ENCODE results near the gene OGG1. TPM values are rescaled to one million over a fixed set of nuclear protein-coding genes. Genes with fewer than 3 reads are reported as not detected.

The OGG1 gene
- total RNA-seq, 1 donor from 2014 or later = 15.3 TPM

DNA sequence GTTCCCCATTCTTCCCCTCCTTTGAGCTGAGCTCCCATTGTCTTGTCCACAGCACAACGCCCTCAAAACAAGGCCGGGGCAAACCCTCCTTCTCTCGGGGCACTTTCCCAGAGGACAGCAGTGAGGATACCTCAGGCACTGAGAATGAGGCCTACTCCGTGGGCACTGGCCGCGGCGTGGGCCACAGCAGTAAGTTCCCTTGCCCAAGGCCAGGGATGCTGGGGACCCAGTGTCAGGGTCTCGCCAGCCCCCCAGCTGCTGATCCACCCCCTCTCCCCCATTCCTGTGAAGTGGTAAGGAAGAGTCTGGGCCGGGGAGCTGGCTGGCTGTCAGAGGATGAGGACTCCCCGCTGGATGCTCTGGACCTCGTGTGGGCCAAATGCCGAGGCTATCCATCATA is 4.2 kb upstream of the OGG1 start:
- H2AFZ ChIP-seq (ENCODE audit: low read depth, low read length) = no peak overlapping the region
- H3K4me2 ChIP-seq (ENCODE audit: low read length) = no peak overlapping the region
- no peak overlapping the region for H3K9ac ChIP-seq (ENCODE audit: low read length)
- no peak overlapping the region for H3K4me3 ChIP-seq (ENCODE audit: insufficient read depth, low read depth, low read length)
- H3K27ac ChIP-seq (ENCODE audit: low read depth, low read length) = no peak overlapping the region
- H3K4me1 ChIP-seq (ENCODE audit: insufficient read depth, low read length) = peaks cover 27% of the 10 kb centered on the region
- peaks cover 61% of the 10 kb centered on the region for H3K36me3 ChIP-seq (ENCODE audit: insufficient read depth, low read length)
- peaks cover 31% of the 10 kb centered on the region for H3K36me3 Mint-ChIP-seq (ENCODE audit: low read depth, unreplicated experiment)
- no peaks in the 10 kb centered on the region for H3K9me3 Mint-ChIP-seq (ENCODE audit: unreplicated experiment)
- no peaks in the 10 kb centered on the region for H3K27me3 ChIP-seq (ENCODE audit: insufficient read depth, low read length)
- FAIRE-seq = no peak
- peaks cover 6% of the 10 kb centered on the region for H3K79me2 ChIP-seq (ENCODE audit: insufficient read depth, low read length)
- H3K27ac Mint-ChIP-seq (ENCODE audit: unreplicated experiment) = no peak overlapping the region
- no peaks in the 10 kb centered on the region for H3K27me3 Mint-ChIP-seq (ENCODE audit: low read depth, unreplicated experiment)
- TF ChIP-seq, protein P1, sequence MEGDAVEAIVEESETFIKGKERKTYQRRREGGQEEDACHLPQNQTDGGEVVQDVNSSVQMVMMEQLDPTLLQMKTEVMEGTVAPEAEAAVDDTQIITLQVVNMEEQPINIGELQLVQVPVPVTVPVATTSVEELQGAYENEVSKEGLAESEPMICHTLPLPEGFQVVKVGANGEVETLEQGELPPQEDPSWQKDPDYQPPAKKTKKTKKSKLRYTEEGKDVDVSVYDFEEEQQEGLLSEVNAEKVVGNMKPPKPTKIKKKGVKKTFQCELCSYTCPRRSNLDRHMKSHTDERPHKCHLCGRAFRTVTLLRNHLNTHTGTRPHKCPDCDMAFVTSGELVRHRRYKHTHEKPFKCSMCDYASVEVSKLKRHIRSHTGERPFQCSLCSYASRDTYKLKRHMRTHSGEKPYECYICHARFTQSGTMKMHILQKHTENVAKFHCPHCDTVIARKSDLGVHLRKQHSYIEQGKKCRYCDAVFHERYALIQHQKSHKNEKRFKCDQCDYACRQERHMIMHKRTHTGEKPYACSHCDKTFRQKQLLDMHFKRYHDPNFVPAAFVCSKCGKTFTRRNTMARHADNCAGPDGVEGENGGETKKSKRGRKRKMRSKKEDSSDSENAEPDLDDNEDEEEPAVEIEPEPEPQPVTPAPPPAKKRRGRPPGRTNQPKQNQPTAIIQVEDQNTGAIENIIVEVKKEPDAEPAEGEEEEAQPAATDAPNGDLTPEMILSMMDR (IDR thresholded peaks at IDR 0.05; ENCODE audit: insufficient read depth, low read depth, low read length) = no peak
- TF ChIP-seq EZH2 (IDR thresholded peaks at IDR 0.05; ENCODE audit: insufficient read depth, low read length) = no peak
- peaks cover 24% of the 10 kb centered on the region for H3K4me1 Mint-ChIP-seq (ENCODE audit: low read depth, unreplicated experiment)
- no peak for DNase-seq (ENCODE audit: low read depth)
- peaks cover 25% of the 10 kb centered on the region for H4K20me1 ChIP-seq (ENCODE audit: insufficient read depth, low read length)
- no peak overlapping the region for H3K4me3 Mint-ChIP-seq (ENCODE audit: unreplicated experiment)
- H3K9me3 ChIP-seq (ENCODE audit: insufficient read depth, low read depth, low read length) = no peaks in the 10 kb centered on the region

DNA sequence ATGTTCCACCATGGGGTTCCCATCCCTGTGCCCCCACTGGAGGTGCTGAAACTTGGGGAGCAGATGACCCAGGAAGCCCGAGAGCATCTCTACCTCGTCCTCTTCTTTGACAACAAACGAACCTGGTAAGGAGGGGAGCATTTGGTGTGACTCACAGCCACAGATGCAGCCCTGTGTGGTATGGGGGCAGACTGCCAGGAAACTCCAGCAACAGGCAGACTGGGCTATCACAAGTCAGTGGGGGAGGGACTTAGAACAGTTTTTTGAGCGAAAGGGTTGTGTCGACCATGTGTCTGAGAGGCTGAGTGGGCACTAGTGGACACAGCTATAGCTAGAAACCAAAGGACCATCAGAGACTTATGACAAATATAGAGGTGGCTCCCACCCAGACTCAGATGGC is 3.4 kb upstream of the OGG1 start:
- H4K20me1 ChIP-seq (ENCODE audit: insufficient read depth, low read length) = peaks cover 18% of the 10 kb centered on the region
- H3K27ac ChIP-seq (ENCODE audit: low read depth, low read length) = peak overlapping the region; percentile 16
- H2AFZ ChIP-seq (ENCODE audit: low read depth, low read length) = no peak overlapping the region
- H3K4me3 ChIP-seq (ENCODE audit: insufficient read depth, low read depth, low read length) = no peak overlapping the region
- peaks cover 54% of the 10 kb centered on the region for H3K36me3 ChIP-seq (ENCODE audit: insufficient read depth, low read length)
- H3K4me1 Mint-ChIP-seq (ENCODE audit: low read depth, unreplicated experiment) = peaks cover 27% of the 10 kb centered on the region
- H3K4me3 Mint-ChIP-seq (ENCODE audit: unreplicated experiment) = peak overlapping the region; percentile 43
- DNase-seq (ENCODE audit: low read depth) (peak; percentile 88), FAIRE-seq (no peak)
- peaks cover 12% of the 10 kb centered on the region for H3K79me2 ChIP-seq (ENCODE audit: insufficient read depth, low read length)
- H3K36me3 Mint-ChIP-seq (ENCODE audit: low read depth, unreplicated experiment) = peaks cover 31% of the 10 kb centered on the region
- peaks cover 33% of the 10 kb centered on the region for H3K4me1 ChIP-seq (ENCODE audit: insufficient read depth, low read length)
- H3K27me3 Mint-ChIP-seq (ENCODE audit: low read depth, unreplicated experiment) = no peaks in the 10 kb centered on the region
- TF ChIP-seq, protein P1 (IDR thresholded peaks at IDR 0.05; ENCODE audit: insufficient read depth, low read depth, low read length) = no peak
- no peak for TF ChIP-seq EZH2 (IDR thresholded peaks at IDR 0.05; ENCODE audit: insufficient read depth, low read length)
- H3K9me3 Mint-ChIP-seq (ENCODE audit: unreplicated experiment) = no peaks in the 10 kb centered on the region
- no peaks in the 10 kb centered on the region for H3K27me3 ChIP-seq (ENCODE audit: insufficient read depth, low read length)
- peak overlapping the region; percentile 38 for H3K4me2 ChIP-seq (ENCODE audit: low read length)
- H3K9ac ChIP-seq (ENCODE audit: low read length) = no peak overlapping the region
- no peaks in the 10 kb centered on the region for H3K9me3 ChIP-seq (ENCODE audit: insufficient read depth, low read depth, low read length)
- no peak overlapping the region for H3K27ac Mint-ChIP-seq (ENCODE audit: unreplicated experiment)

DNA sequence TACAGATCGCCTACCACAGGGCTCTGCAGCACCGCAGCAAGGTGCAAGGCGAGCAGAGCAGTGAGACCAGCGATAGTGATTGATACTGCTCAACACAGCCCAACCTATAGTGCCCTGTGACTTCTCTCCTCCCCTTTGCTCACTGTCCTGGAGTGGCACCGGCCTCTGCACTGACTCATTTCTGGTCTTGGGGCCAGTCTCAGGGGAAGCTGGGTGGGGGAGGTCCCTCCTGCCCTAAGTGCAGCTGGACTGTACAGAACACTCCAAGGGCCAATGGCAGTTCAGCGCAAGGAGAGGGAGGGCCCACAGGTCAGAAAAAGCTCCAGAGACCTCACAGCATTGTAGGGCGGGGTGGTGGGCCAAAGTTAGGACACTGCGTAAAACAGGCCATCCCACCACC is 2.5 kb upstream of the OGG1 start:
- Histone ChIP-seq H2AFZ (ENCODE audit: low read depth, low read length) (no peak overlapping the region), H3K4me2 (ENCODE audit: low read length) (no peak overlapping the region), H3K36me3 (ENCODE audit: insufficient read depth, low read length) (peaks cover 46% of the 10 kb centered on the region), H3K27me3 (ENCODE audit: insufficient read depth, low read length) (no peaks in the 10 kb centered on the region), H3K4me1 (ENCODE audit: insufficient read depth, low read length) (peaks cover 33% of the 10 kb centered on the region), H3K27ac (ENCODE audit: low read depth, low read length) (no peak overlapping the region), H3K9me3 (ENCODE audit: insufficient read depth, low read depth, low read length) (no peaks in the 10 kb centered on the region), H4K20me1 (ENCODE audit: insufficient read depth, low read length) (peaks cover 15% of the 10 kb centered on the region), H3K4me3 (ENCODE audit: insufficient read depth, low read depth, low read length) (no peak overlapping the region), H3K9ac (ENCODE audit: low read length) (peak overlapping the region; percentile 3), H3K79me2 (ENCODE audit: insufficient read depth, low read length) (peaks cover 20% of the 10 kb centered on the region)
- Mint-ChIP-seq H3K27me3 (ENCODE audit: low read depth, unreplicated experiment) (no peaks in the 10 kb centered on the region), H3K36me3 (ENCODE audit: low read depth, unreplicated experiment) (peaks cover 33% of the 10 kb centered on the region), H3K27ac (ENCODE audit: unreplicated experiment) (peak overlapping the region; percentile 69), H3K4me3 (ENCODE audit: unreplicated experiment) (peak overlapping the region; percentile 67), H3K9me3 (ENCODE audit: unreplicated experiment) (no peaks in the 10 kb centered on the region), H3K4me1 (ENCODE audit: low read depth, unreplicated experiment) (peaks cover 28% of the 10 kb centered on the region)
- no peak for FAIRE-seq
- DNase-seq (ENCODE audit: low read depth) = no peak
- TF ChIP-seq, protein P1 (IDR thresholded peaks at IDR 0.05; ENCODE audit: insufficient read depth, low read depth, low read length) = no peak
- TF ChIP-seq EZH2 (IDR thresholded peaks at IDR 0.05; ENCODE audit: insufficient read depth, low read length) = no peak

Data from astrocyte (in vitro differentiated cells and primary cell).